ENCODE measurements around the gene LRRC42. TPM values are rescaled to one million over a fixed set of nuclear protein-coding genes. Genes with fewer than 3 reads are reported as not detected.

Gene LRRC42
- total and polyA plus RNA-seq, 2 experiments from 2014 or later: 41.8 to 46.9 TPM

DNA sequence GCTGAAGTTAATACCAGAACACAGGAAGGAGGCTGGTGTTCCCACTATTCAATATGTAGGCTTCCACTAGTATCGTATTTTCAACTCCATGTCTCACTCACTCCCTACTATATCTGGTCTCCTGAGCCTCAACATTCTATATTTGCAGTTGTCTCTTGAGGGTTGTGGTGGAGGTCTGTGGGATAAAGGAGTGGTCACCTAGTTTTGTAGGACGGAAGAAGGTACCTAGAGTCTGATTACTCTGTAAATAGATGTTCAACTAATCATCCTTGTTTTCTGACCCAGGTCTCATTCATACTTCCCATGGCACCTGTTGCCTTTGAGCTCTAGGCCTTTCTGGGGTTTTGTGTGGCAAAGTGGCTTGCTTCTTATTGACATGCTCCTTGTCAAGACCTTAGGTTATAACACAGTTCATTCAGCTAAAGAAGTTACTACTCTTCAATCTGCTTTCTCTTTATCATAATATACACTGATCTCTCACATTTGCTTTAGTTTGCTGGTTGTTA is 18.7 kb upstream of the LRRC42 start:
- TF ChIP-seq EZH2 (IDR thresholded peaks at IDR 0.05; ENCODE audit: insufficient read depth, poor library complexity, severe bottlenecking): no peak
- TF ChIP-seq EZH2phosphoT487 (IDR thresholded peaks at IDR 0.05; ENCODE audit: insufficient read depth, low read depth): no peak
- H3K9ac ChIP-seq: no peak overlapping the region
- H3K4me3 ChIP-seq: no peak overlapping the region
- H4K20me1 ChIP-seq (ENCODE audit: insufficient read depth): no peaks in the 10 kb centered on the region
- no peak overlapping the region for H3K27ac ChIP-seq
- H3K9me2 ChIP-seq (ENCODE audit: insufficient read depth): no peaks in the 10 kb centered on the region
- in situ Hi-C loops (cut with MboI): no loop called here
- no peak for DNase-seq
- H3K9me3 ChIP-seq (ENCODE audit: low read depth): peaks cover 6% of the 10 kb centered on the region
- H3K79me2 ChIP-seq (ENCODE audit: insufficient read depth): peaks cover 3% of the 10 kb centered on the region; the same call in 1 of the 2 replicates
- no peaks in the 10 kb centered on the region for H3K27me3 ChIP-seq (replicated peaks; ENCODE audit: insufficient read depth)
- no peak overlapping the region for H2AFZ ChIP-seq
- no peak overlapping the region for H3K4me2 ChIP-seq (ENCODE audit: unreplicated experiment)
- H3K4me1 ChIP-seq (ENCODE audit: insufficient read depth): no peaks in the 10 kb centered on the region
- 94 to 98% methylated on average over 2 of the region's 2 CpGs for WGBS, 2 experiments (ENCODE audit: low coverage in 1 of 2, low lambda C conversion rate in 2 of 2, missing lambda C conversion rate in 2 of 2)
- no peaks in the 10 kb centered on the region for H3F3A ChIP-seq (ENCODE audit: insufficient read depth)
- H3K36me3 ChIP-seq (ENCODE audit: low read depth): peaks cover 26% of the 10 kb centered on the region

DNA sequence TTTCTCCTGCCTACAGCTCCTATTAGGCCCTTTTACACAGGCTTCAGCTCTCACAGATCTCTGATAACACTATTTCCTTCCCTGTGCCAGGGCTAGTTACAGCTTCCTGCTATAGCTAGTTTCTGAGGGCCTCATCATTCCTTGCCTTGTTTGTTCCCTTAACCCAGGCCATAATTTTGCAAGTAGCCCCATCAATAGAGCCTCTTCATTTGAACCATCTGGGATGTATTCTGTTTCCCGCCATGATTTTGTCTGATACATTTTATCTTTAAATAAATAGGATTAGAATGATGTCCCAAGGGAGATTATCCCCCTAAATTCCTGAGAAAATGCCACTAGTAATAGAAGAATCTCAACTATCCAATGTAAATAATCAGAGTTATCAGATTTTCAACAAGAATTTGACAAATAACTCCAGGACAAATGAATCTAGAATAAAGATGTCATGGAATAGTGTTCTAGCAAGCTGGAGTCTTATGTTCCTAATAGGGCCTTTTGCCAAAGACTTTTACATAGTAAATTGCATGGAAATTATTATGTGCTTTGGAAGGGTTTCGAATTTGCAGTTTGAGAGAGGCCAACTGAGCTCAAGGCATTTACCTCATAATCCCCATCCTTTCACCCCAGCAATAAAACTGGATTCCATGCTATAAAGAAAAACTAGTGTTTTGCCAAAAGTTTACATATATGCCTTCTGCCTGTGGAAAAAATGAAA is 16.7 kb upstream of the LRRC42 start:
- WGBS, 2 experiments (ENCODE audit: low coverage in 1 of 2, low lambda C conversion rate in 2 of 2, missing lambda C conversion rate in 2 of 2): 93 to 97% methylated on average over 2 of the region's 2 CpGs
- no peaks in the 10 kb centered on the region for H3K27me3 ChIP-seq (replicated peaks; ENCODE audit: insufficient read depth)

DNA sequence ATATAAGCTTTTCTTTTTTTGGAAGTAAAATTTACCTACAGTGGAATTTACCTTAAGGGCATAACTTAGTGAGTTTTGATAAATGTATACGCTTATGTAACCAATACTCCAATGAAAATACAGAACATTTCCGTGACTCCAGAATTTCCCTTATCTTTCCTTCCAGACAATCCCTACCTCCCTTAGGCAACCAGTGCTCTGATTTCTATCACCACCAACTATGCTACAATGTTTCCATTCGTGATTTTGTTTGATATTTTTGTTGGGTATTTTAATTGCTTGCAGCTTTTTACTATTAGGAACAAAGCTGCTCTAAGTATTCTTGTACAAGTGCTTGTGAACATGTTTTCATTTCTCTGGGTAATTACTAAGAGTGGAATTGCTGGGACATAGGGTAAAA is 15.2 kb upstream of the LRRC42 start:
- no peak for TF ChIP-seq EZH2 (IDR thresholded peaks at IDR 0.05; ENCODE audit: insufficient read depth, poor library complexity, severe bottlenecking)
- TF ChIP-seq EZH2phosphoT487 (IDR thresholded peaks at IDR 0.05; ENCODE audit: insufficient read depth, low read depth): no peak
- H3K79me2 ChIP-seq (ENCODE audit: insufficient read depth): peaks cover 12% of the 10 kb centered on the region
- WGBS, 2 experiments (ENCODE audit: low coverage in 1 of 2, low lambda C conversion rate in 2 of 2, missing lambda C conversion rate in 2 of 2): 92 to 97% methylated on average over 3 of the region's 3 CpGs
- H3K4me2 ChIP-seq (ENCODE audit: unreplicated experiment): no peak overlapping the region
- H3K9me2 ChIP-seq (ENCODE audit: insufficient read depth): no peaks in the 10 kb centered on the region
- no peaks in the 10 kb centered on the region for H3K27me3 ChIP-seq (replicated peaks; ENCODE audit: insufficient read depth)
- no peak overlapping the region for H3K9ac ChIP-seq
- DNase-seq: no peak
- H2AFZ ChIP-seq: no peak overlapping the region
- no peaks in the 10 kb centered on the region for H4K20me1 ChIP-seq (ENCODE audit: insufficient read depth)
- no peak overlapping the region for H3K27ac ChIP-seq
- H3F3A ChIP-seq (ENCODE audit: insufficient read depth): no peaks in the 10 kb centered on the region
- peaks cover 6% of the 10 kb centered on the region for H3K9me3 ChIP-seq (ENCODE audit: low read depth)
- H3K4me1 ChIP-seq (ENCODE audit: insufficient read depth): no peaks in the 10 kb centered on the region
- no peak overlapping the region for H3K4me3 ChIP-seq
- in situ Hi-C loops (cut with MboI): no loop called here
- peaks cover 25% of the 10 kb centered on the region for H3K36me3 ChIP-seq (ENCODE audit: low read depth)

More for the DNA sequence above, 16.7 kb upstream of the LRRC42 start:
- TF ChIP-seq EZH2phosphoT487 (IDR thresholded peaks at IDR 0.05; ENCODE audit: insufficient read depth, low read depth) (no peak), EZH2 (IDR thresholded peaks at IDR 0.05; ENCODE audit: insufficient read depth, poor library complexity, severe bottlenecking) (no peak)
- Histone ChIP-seq H4K20me1 (ENCODE audit: insufficient read depth) (no peaks in the 10 kb centered on the region), H3K9me3 (ENCODE audit: low read depth) (peaks cover 6% of the 10 kb centered on the region), H3K27ac (no peak overlapping the region), H3K9ac (no peak overlapping the region), H3K36me3 (ENCODE audit: low read depth) (peaks cover 25% of the 10 kb centered on the region), H3K79me2 (ENCODE audit: insufficient read depth) (peaks cover 6% of the 10 kb centered on the region; the same call in 1 of the 2 replicates), H3K4me3 (no peak overlapping the region), H3K9me2 (ENCODE audit: insufficient read depth) (no peaks in the 10 kb centered on the region), H2AFZ (no peak overlapping the region), H3K4me1 (ENCODE audit: insufficient read depth) (no peaks in the 10 kb centered on the region), H3F3A (ENCODE audit: insufficient read depth) (no peaks in the 10 kb centered on the region), H3K4me2 (ENCODE audit: unreplicated experiment) (no peak overlapping the region)
- in situ Hi-C loops (cut with MboI): no loop called here
- DNase-seq: no peak

DNA sequence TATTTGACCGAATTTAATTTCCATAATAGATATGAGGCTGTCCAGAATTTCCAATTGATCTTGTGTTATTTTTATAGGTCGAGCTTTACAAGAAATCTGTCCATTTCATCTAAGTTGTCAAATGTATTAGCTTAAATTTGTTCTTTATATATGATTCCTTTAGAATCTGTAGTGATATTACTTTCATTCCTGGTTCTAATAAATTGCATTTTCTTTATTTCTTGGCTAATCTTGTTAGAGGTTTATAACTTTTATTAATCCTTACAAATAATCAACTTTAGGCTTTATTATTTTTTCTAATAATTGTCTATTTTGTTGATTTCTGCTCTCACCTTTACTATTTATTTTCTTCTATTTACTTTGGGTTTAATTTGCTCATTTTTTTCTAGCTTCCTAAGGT is 14.6 kb upstream of the LRRC42 start:
- WGBS, 2 experiments (ENCODE audit: low coverage in 1 of 2, low lambda C conversion rate in 2 of 2, missing lambda C conversion rate in 2 of 2): 97 to 98% methylated on average over 2 of the region's 2 CpGs
- peaks cover 6% of the 10 kb centered on the region for H3K9me3 ChIP-seq (ENCODE audit: low read depth)
- in situ Hi-C loops (cut with MboI): no loop called here
- TF ChIP-seq EZH2phosphoT487 (IDR thresholded peaks at IDR 0.05; ENCODE audit: insufficient read depth, low read depth): no peak
- TF ChIP-seq EZH2 (IDR thresholded peaks at IDR 0.05; ENCODE audit: insufficient read depth, poor library complexity, severe bottlenecking): no peak
- no peaks in the 10 kb centered on the region for H4K20me1 ChIP-seq (ENCODE audit: insufficient read depth)
- no peak overlapping the region for H3K4me2 ChIP-seq (ENCODE audit: unreplicated experiment)
- H3K4me1 ChIP-seq (ENCODE audit: insufficient read depth): no peaks in the 10 kb centered on the region
- no peak overlapping the region for H2AFZ ChIP-seq
- H3K79me2 ChIP-seq (ENCODE audit: insufficient read depth): peaks cover 18% of the 10 kb centered on the region
- H3K9me2 ChIP-seq (ENCODE audit: insufficient read depth): no peaks in the 10 kb centered on the region
- H3K36me3 ChIP-seq (ENCODE audit: low read depth): peaks cover 25% of the 10 kb centered on the region
- H3K9ac ChIP-seq: no peak overlapping the region
- H3K27me3 ChIP-seq (replicated peaks; ENCODE audit: insufficient read depth): no peaks in the 10 kb centered on the region
- no peaks in the 10 kb centered on the region for H3F3A ChIP-seq (ENCODE audit: insufficient read depth)
- H3K4me3 ChIP-seq: no peak overlapping the region
- DNase-seq: no peak
- no peak overlapping the region for H3K27ac ChIP-seq
